ENCODE measurements around the gene INF2.

The INF2 gene

DNA sequence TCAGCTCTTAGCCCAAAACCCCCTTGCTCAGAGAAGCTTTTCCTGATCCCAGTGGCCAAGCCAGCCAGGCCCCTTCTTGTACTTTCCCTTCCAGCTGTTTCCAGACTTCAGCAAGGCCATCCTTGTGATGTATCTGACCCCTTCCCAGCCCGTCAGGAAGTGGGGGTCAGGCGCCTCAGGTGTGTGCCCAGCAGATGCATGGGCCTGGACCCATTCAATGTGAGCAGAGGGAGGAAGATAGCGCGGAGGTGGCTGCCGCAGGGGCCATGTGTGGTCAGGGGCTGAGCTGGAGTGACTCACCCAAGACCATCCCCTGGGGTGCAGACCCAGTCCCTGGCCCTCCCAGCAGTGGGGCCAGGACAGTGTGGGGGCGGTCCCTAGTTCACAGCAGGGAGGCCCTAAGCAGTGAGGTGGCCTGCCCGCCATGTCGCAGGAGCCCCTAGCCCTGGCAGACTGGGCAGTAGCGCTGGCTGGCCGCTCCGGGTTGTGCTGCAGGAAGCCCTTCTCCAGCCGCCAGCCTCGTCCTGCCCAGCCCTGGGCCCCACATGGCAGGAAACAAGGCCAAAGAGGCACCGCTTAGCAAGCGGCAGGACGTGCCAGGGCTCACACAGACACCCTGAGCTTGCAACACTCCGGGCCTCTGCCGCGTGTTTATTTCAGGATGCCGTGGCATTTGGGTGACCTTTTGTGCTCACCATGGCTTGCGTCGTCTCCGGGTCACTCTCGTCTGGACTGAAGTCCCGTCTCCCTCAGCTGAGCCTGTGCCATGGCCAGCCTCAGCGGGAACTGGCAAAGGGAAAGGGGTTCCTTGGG is 46.6 kb downstream of the INF2 start:
- TF ChIP-seq CTCF (IDR thresholded peaks at IDR 0.05; ENCODE audit: low read depth, low read length) = no peak
- Histone ChIP-seq H3K27me3 (no peaks in the 10 kb centered on the region), H3K9me3 (no peaks in the 10 kb centered on the region), H3K36me3 (no peaks in the 10 kb centered on the region), H3K4me3 (ENCODE audit: low read depth, low read length) (no peak overlapping the region), H3K4me1 (no peaks in the 10 kb centered on the region)
- no peak for DNase-seq

DNA sequence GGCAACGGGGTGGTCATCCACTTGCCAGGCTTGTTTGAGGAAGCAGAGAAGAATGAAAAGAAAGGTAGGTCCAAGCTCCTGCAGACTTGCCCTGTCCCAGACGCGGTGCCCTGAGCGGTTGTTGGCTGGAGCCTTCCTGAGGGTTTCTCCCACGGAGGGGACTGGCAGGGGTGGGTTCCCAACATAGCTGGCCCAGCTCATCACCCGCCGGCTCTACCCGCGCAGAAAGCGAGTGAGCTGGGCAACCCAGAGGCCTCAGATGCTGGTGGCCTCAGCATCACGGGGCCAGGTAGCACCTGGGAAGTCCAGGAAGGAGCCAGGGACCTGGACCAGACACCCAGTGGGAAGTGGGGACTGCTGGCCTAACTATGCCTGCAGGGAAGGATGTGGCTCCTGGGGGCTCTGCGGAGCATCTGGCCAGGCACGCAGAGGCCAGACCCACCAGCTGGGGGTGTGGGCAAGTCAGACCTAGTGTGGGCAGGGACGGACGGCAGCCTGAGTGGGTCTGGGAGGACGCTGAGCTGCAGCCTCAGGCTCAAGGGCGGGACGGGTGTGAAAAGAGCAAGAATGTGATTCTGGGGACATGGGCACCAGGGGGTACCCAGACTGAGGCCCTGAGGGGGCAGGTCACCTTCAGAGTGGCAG is 49.1 kb downstream of the INF2 start:
- H3K9me3 ChIP-seq = no peaks in the 10 kb centered on the region
- no peaks in the 10 kb centered on the region for H3K27me3 ChIP-seq
- H3K4me3 ChIP-seq (ENCODE audit: low read depth, low read length) = no peak overlapping the region
- no peak for DNase-seq
- no peaks in the 10 kb centered on the region for H3K36me3 ChIP-seq
- no peak for TF ChIP-seq CTCF (IDR thresholded peaks at IDR 0.05; ENCODE audit: low read depth, low read length)
- no peaks in the 10 kb centered on the region for H3K4me1 ChIP-seq

GRCh38 chr14:104739026-104739425 is 49.6 kb downstream of the INF2 start:
- Histone ChIP-seq H3K4me3 (ENCODE audit: low read depth, low read length) (no peak overlapping the region), H3K4me1 (no peaks in the 10 kb centered on the region), H3K9me3 (no peaks in the 10 kb centered on the region), H3K27me3 (no peaks in the 10 kb centered on the region), H3K36me3 (no peaks in the 10 kb centered on the region)
- no peak for DNase-seq
- no peak for TF ChIP-seq CTCF (IDR thresholded peaks at IDR 0.05; ENCODE audit: low read depth, low read length)

DNA sequence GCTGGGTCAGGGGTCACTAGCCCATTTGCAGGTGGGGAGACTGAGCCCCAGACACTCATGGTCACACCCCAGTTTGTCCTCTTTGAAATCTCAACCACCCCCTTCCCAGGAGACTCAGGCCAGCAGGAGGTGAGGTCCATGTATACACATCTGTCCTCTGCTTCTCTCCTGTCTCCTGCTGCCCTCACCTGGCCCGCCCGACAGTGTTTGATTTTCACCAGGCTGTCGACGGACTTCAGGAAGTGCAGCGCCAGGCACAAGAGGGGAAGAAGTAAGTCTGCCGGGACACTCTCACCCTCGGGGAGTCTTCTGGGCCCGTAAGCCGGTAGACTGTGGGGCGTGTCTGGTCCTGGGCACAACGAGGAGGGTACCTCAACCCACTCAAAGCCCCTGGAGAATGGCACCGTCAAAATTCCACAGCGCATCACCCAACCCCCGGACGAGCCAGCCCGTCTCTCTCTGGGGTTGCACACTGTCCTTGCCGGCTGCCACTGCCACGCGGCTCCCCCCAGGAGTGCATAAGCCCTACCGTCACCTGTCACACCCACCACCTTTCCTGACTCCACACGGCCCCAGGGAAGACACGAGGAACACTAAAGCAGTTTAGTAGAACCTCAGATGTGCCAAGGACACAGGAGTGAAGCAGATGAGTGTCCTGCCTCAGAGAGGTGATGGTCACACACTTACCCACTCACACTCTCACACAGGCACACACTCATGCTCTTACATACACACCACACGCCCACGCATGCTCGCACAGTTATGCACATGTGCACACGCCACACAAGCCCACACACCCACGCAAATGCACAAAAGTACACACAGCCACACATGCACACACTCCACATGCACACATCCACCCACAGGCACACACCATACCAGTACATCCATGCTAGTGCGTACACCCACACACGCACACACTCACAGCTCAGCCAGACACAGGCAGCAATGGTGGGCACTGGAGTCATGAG is 50.4 kb downstream of the INF2 start:
- TF ChIP-seq CTCF (IDR thresholded peaks at IDR 0.05; ENCODE audit: low read depth, low read length) = no peak
- no peak for DNase-seq
- Histone ChIP-seq H3K4me1 (no peaks in the 10 kb centered on the region), H3K9me3 (no peaks in the 10 kb centered on the region), H3K4me3 (ENCODE audit: low read depth, low read length) (no peak overlapping the region), H3K36me3 (no peaks in the 10 kb centered on the region), H3K27me3 (no peaks in the 10 kb centered on the region)

- Histone ChIP-seq H3K36me3 (no peaks in the 10 kb centered on the region), H3K4me1 (no peaks in the 10 kb centered on the region), H3K9me3 (no peaks in the 10 kb centered on the region), H3K27me3 (no peaks in the 10 kb centered on the region), H3K4me3 (ENCODE audit: low read depth, low read length) (no peak overlapping the region)
- no peak for TF ChIP-seq CTCF (IDR thresholded peaks at IDR 0.05; ENCODE audit: low read depth, low read length)
- DNase-seq = no peak
Measured at GRCh38 chr14:104741108-104741802, 51.8 kb downstream of the INF2 start.

Data from BE2C (cell line).